Measurements from ENCODE around the gene EXD1.

DNA sequence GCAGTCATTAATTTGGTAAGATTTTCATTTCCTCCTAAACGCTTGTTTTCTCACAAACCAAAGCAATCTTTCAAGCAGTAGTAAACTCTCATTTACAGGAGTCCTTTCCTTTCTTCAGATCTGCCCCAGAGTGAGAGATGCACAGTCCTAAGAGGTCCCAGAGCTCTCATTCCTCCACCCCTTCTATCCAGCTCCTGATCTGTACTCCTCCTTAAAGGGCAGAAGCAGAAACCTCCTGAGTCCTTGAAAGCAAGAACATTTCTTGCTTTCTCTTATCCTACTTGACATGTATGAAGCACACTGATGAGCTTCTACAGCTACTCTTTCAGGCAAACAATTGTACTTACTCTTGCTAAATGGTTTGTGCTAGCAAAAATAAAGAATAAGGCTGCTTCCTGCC, 11.7 kb downstream of the EXD1 start:
- TF ChIP-seq, protein P1, sequence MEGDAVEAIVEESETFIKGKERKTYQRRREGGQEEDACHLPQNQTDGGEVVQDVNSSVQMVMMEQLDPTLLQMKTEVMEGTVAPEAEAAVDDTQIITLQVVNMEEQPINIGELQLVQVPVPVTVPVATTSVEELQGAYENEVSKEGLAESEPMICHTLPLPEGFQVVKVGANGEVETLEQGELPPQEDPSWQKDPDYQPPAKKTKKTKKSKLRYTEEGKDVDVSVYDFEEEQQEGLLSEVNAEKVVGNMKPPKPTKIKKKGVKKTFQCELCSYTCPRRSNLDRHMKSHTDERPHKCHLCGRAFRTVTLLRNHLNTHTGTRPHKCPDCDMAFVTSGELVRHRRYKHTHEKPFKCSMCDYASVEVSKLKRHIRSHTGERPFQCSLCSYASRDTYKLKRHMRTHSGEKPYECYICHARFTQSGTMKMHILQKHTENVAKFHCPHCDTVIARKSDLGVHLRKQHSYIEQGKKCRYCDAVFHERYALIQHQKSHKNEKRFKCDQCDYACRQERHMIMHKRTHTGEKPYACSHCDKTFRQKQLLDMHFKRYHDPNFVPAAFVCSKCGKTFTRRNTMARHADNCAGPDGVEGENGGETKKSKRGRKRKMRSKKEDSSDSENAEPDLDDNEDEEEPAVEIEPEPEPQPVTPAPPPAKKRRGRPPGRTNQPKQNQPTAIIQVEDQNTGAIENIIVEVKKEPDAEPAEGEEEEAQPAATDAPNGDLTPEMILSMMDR (IDR thresholded peaks at IDR 0.05): no peak
- TF ChIP-seq POLR2A (IDR thresholded peaks at IDR 0.05): no peak
- no peak for TF ChIP-seq EP300 (IDR thresholded peaks at IDR 0.05)
